Prostate gland (tissue), 2 donors: ENCODE measurements around the gene HSD3B1. TPM values are rescaled to one million over a fixed set of nuclear protein-coding genes. Genes with fewer than 3 reads are reported as not detected.
"Not testable (repeated sequence)": the region's sequence is repeated elsewhere in the genome, so short reads cannot be mapped to it uniquely, and the experiment has no call there.

Experiments
- DNase-seq: peaks from one replicate; pipeline ENCODE4 v3.0.0-alpha.2; 2019; ENCODE audit warnings: low spot score
- H3K27ac ChIP-seq, 2 donors: fragments of 200-600 bp; sonication (generic); 2 replicates each; pipeline ENCODE4 v1.5.1; 2017 to 2019
- H3K27me3 ChIP-seq: fragments of 200-600 bp; sonication (generic); replicated peaks from 2 replicates; pipeline ENCODE4 v1.5.1; 2019; ENCODE audit not compliant: insufficient read depth
- H3K36me3 ChIP-seq, 2 donors: fragments of 200-600 bp; sonication (generic); 1 replicate in 1 of 2; 2 replicates in 1 of 2; pipeline versions ENCODE4 v1.5.1 to v1.8.1; 2017 to 2019
- H3K4me1 ChIP-seq: fragments of 200-600 bp; sonication (generic); replicated peaks from 2 replicates; pipeline ENCODE4 v1.5.1; 2019
- H3K4me3 ChIP-seq, 2 donors: fragments of 200-600 bp; sonication (generic); 2 replicates each; pipeline ENCODE4 v1.5.1; 2017 to 2019
- H3K9me3 ChIP-seq: fragments of 200-600 bp; sonication (generic); 2 replicates; pipeline ENCODE4 v1.5.1; 2017
- CTCF ChIP-seq, 4 experiments: fragments of 200-600 bp in 2 of 4; fragments of 450-650 bp in 2 of 4; sonication (generic) in 2 of 4; IDR thresholded peaks; 1 replicate in 3 of 4; 2 replicates in 1 of 4; pipeline ENCODE4 v1.5.1; 2016 to 2019; ENCODE audit warnings: antibody characterized with exemption in 4 of 4, mild to moderate bottlenecking in 2 of 4, moderate library complexity in 2 of 4
- POLR2A ChIP-seq: fragments of 450-650 bp; IDR thresholded peaks from one replicate; pipeline ENCODE4 v1.6.1; 2016; ENCODE audit warnings: antibody characterized with exemption, mild to moderate bottlenecking
- POLR2AphosphoS5 ChIP-seq: sonication (generic); formaldehyde crosslinking; IDR thresholded peaks from one replicate; pipeline ENCODE4 v1.6.1; 2017; ENCODE audit warnings: antibody characterized with exemption
- WGBS: methylation state at CpG from one replicate; pipeline ENCODE4 v1.1.5; 2018; 5-methylcytosine and 5-hydroxymethylcytosine counted together
- intact Hi-C: fragments of 100-400 bp; cut with DNase I; formaldehyde crosslinking; loops from one replicate; pipeline ENCODE4 v1.14.2; 2022
- total RNA-seq, 2 donors: library from RNA; depleted of rRNA; stranded (reverse); fragments of >200 nt; gene quantifications; one replicate each; pipeline ENCODE4 v1.1.0, GENCODE V29; 2016

The HSD3B1 gene
- total RNA-seq, 2 donors from 2014 or later = not detected

GRCh38 chr1:119554183-119554582 is 47.2 kb downstream of the HSD3B1 start:
- Histone ChIP-seq H3K27me3 (no peaks in the 10 kb centered on the region), H3K36me3 (no peaks in the 10 kb centered on the region), H3K9me3 (no peaks in the 10 kb centered on the region), H3K4me3 (no peak overlapping the region), H3K4me1 (no peaks in the 10 kb centered on the region), H3K27ac (no peak overlapping the region)
- intact Hi-C loops = no loop called here
- no peak for TF ChIP-seq POLR2AphosphoS5
- no peak for TF ChIP-seq CTCF (IDR thresholded peaks at IDR 0.05)
- no peak for TF ChIP-seq POLR2A
- DNase-seq = no peak

- intact Hi-C loops = no loop called here
- Histone ChIP-seq H3K4me3 (no peak overlapping the region), H3K27me3 (no peaks in the 10 kb centered on the region), H3K9me3 (no peaks in the 10 kb centered on the region), H3K27ac (no peak overlapping the region), H3K4me1 (no peaks in the 10 kb centered on the region), H3K36me3 (no peaks in the 10 kb centered on the region)
- TF ChIP-seq CTCF (IDR thresholded peaks at IDR 0.05) (no peak), POLR2AphosphoS5 (no peak), POLR2A (no peak)
- DNase-seq = no peak
- WGBS = 86% methylated on average over 3 of the region's 3 CpGs
These were observed 49.4 kb downstream of the HSD3B1 start for GRCh38 chr1:119556423-119556822.

- 84% methylated on average over 3 of the region's 3 CpGs for WGBS
- H3K4me1 ChIP-seq, H3K36me3 ChIP-seq, H3K27me3 ChIP-seq, DNase-seq, H3K9me3 ChIP-seq, H3K4me3 ChIP-seq, H3K27ac ChIP-seq, intact Hi-C loops: not testable (repeated sequence)
These were observed 53.4 kb downstream of the HSD3B1 start for GRCh38 chr1:119560402-119560801.

GRCh38 chr1:119564548-119564947 is 57.5 kb downstream of the HSD3B1 start:
- DNase-seq = no peak
- Histone ChIP-seq H3K27me3 (no peaks in the 10 kb centered on the region), H3K27ac (no peak overlapping the region), H3K4me1 (no peaks in the 10 kb centered on the region), H3K4me3 (no peak overlapping the region), H3K36me3 (no peaks in the 10 kb centered on the region), H3K9me3 (no peaks in the 10 kb centered on the region)
- WGBS = 80% methylated on average over 3 of the region's 3 CpGs
- intact Hi-C loops = no loop called here
- TF ChIP-seq POLR2A (no peak), CTCF (IDR thresholded peaks at IDR 0.05) (no peak), POLR2AphosphoS5 (no peak)

Other genes starting within 250 kb of the HSD3B1 start
- not detected for gene HAO2, start 138.4 kb upstream of the HSD3B1 start, total RNA-seq
- under 1 TPM in 1 of 2 donors, not detected in 1; 0.62 TPM for gene HSD3B2, start 92.1 kb upstream of the HSD3B1 start, total RNA-seq
- 10 to 100 TPM; 17.4 to 25.6 TPM for gene ZNF697, start 141.1 kb downstream of the HSD3B1 start, total RNA-seq
- 100 to 1,000 TPM; 185 to 307 TPM for gene PHGDH, start 204.7 kb downstream of the HSD3B1 start, total RNA-seq